Stimulated activated CD8-positive, alpha-beta memory T cell treated with anti-CD3 and anti-CD28 coated beads, Interleukin-12 subunit alpha, Interleukin-12 subunit beta, amount 100 ng/mL, for 24 hours (primary cell): ENCODE results near the gene ASCC2.

Experiments used
- DNase-seq: peaks from one replicate; pipeline ENCODE4 v3.0.0-alpha.2; 2020; ENCODE audit errors: extremely low read depth

Gene ASCC2

DNA sequence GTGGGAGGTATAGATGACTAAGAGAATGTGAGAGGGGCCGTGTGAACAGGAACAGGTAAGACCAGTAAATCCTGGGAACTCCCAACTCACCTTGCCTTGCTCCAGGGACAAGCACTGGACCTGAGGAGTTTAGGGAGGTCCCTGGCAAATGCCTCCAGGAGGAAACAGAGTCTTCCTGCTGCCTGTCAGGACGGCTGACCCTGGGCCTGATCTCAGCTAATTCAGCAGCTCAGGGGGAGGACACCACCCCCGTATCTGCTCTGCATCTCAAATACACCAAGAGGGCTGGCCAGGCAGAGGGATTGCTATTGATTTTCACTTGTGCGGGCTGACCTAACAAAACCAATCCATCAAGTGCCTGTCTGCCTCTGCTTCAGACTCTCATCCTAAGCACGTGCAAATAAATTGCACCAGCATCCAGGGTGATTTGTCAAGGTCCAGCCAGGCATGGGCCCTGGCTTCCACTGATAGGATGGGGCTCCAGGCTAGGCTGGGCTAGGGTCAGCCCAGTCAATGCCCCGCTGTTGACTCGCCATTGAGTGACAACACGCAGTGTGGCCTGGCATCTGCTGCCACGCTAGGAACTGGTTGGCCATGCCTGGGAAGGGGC, 50.6 kb downstream of the ASCC2 start:
- no peak for DNase-seq

DNA sequence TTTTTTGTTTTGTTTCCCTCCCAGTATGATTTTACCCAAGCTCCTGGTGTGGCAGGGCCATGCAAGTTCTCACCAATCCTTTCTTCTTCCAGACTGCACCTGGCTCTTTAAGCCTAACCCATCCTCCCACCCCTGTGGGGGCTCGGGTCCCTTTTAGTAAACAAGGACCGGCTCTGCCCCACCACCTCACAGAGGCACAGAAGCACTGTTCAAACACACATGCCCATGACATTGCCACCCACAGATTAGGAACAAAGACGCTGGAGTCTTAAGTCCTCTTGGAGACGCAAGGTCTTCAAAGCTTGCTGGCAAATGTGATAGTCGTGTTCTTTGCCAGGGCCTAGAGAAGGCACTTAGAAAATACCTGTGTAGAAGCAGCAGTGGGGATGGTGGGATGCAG, 52.0 kb downstream of the ASCC2 start:
- no peak for DNase-seq

DNA sequence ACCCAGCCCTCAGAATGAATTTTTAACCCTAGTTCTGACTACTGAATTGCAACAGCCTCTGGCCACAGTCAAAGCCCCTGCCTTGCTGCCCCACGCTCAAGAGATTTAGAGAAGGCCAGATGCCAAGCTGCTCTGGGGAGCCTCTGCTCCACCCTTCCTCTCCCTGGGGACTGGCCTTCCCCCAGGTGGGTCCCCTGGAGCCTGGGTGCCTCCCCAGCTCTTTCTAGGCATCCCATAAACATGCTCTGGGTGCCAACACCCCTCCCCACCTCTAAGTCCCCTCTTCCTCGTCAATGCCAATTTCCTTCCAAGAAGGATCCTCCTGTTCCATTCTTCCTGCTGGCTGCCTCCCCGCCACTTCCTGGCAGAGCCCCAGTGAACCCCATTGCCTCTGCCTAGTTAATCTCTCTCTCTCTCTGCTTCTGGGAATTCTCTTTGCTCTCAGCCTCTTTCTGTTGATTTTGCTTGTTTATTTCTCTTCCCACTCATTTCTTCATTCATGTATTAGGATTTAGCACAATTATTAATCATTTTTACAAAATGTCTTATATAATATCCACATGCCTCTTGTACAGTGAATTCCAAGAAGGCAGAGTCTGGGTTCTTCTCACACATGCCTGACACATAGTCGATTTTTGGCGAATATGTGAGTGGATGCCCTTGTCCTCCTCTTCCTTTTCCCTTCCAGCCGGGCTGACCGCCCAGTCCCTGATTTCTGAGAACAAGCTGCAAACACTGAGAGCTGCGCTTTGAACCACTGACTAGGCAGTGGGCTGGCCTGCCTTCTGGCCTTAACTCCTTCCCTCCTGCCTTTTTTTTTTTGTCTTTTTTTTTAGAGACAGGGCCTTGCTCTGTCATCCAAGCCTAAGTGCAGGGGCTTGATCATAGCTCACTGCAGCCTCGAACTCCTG, 53.4 kb downstream of the ASCC2 start:
- DNase-seq: no peak

DNA sequence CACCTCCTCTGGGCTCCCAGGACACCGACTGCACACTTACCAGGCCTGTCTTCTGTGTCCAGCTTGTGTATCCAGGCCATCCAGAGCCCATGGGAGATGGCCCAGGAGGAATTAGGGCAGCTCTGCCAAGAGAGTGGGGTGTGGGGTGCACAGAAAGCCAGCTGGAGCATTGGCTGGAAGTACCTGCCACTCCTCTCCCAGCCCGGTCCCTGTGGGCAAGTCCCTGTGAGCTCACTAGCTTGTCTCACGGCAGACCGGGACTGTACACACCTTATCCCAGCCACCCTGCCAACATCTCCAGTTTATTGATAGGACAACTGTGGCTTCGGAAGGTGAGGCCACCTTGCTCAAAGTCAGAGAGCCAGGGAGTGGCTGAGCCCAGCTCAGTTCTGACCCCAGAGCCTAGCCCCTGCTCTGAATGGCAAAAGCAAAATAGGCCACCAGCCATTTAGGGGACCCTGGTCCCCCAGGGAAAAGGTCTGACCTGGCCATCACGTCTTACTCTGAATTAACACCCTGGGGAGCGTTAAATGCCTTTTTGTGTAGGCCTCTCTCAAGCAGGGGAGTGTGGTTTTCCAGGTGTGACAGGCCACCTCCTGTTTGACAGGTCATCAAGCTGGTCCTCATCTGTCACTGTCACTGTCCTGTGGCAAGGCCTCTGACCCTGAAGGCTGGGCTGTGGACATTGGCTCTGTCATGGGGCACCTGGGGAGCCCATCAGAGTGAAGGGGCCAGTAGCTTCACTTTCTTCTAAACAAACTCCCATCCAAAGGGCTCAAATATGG, 55.8 kb downstream of the ASCC2 start:
- DNase-seq: no peak

DNA sequence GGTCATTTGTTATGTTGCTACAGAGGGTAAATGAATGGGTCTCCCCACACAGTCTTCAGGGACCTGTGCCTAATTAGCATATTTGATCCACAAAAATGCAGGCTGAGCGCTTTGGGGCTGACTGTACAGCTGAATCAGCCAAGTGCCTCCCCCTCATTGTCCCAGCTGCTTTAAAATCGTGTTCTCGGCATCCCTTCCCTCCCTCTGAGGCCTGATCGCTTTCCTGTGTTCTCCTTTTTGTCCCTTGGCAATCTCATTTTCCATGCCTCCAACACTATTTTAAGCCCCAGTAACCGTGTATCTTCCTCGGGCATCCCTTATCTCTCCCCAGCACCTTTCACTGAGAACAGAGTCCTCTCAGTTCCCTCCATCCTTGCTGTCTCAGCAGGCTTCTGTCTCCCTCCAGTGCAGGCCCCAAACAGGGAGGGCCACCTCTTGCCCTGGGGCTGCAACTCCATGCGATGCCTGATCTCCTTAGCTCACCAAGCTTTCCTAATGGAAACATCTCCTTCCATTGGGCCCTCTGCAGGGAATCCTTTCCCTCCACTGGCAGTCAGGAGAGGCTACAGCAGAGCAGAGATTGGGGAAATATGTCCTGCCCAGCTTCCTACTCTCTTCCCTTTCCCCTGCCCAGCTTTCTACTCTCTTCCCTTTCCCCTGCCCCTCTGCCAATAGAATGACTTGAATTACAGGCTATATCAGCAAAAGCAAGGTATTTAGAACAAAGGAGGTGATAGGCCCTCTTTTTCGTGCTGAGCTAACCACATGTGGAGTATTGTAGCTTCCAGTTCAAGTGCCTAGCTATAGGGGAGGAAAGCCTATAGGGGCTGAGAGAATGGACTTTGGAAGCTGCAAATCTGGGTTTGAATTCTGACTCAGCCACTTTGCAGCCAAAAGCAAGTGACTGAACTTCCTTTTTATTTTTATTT, 57.1 kb downstream of the ASCC2 start:
- DNase-seq: no peak

DNA sequence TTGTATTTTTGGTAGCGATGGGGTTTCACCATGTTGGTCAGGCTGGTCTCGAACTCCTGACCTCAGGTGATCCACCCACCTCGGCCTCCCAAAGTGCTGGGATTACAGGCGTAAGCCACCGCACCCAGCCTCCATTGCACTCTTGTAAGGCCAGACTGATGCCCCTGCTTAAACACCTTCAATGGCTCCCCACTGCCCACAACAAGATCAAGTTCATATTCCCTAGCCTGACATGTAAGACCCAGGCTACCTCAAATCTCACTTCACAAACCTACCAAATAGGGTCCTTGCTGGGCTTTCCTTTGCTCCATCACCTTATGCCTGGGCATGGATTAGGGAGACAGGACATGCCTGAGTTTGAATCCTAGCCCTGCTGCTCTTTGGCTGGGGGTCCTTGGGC, 57.9 kb downstream of the ASCC2 start:
- no peak for DNase-seq

DNA sequence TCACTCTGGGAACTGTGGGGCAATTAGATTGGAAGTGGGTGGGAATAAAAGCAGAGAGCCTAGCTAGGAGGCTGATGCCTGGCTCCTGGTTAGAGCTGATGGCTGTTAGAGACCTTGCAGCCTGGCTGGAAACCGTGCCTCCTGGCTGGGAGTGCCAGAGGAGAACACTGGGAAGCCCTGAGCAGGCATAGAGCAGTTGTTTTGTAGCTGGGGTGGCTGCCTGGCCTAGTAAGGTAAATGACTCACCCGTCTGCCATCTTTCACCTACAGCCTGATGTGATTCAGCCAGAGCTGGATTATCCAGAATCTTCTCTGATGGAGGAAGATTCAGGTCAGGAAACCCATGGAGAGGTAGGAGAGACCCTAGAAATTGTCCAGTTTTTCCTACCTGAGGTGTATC, 64.8 kb downstream of the ASCC2 start:
- no peak for DNase-seq

DNA sequence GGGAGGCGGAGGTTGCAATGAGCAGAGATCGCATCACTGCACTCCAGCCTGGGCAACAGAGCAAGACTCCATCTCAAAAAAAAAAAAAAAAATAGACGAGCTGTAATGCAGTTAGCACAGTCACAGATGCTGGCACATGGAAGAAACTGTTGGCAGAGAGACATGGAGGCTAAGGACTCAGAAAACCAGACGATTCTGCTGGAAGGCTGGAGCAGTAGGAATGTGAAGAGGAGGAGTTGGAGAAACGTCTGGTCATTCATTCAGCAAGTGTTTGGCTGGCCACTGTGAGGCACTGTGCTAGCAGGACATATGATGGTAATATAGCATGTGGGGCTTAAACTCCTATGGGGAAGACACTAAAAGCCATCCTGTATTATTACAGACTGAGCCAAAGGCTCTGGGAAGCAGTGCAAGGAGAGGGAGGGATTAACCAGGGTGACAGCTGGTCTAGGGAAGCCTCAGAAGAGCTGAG, 65.9 kb downstream of the ASCC2 start:
- DNase-seq: no peak

DNA sequence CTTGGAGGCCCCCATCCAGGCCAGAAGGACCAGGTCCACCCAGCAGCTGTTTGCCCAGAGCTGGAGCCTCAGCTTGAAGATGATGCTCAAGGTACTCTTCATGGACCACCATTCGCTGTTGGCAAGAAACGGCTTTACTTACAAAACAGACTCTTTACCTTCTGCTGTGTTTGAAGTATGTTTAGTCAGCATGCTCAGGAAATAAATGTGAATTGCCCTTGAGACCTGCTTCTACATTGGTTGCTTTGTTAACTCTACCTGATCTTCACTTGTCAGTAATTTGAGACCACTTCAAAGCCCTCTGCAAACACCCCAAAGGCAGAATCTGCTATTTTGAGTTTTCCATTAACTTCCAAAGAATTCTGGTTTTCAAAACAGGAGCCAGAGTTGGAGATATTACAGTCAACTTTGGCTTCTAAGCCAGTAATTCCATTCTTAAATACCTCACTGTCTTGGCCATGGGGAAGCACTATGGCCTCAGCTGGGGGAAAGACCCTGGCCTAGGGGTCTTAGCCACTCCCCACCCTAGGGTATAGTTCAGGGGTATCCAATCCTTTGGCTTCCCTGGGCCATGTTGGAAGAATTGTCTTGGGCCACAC, 68.3 kb downstream of the ASCC2 start:
- DNase-seq: no peak

DNA sequence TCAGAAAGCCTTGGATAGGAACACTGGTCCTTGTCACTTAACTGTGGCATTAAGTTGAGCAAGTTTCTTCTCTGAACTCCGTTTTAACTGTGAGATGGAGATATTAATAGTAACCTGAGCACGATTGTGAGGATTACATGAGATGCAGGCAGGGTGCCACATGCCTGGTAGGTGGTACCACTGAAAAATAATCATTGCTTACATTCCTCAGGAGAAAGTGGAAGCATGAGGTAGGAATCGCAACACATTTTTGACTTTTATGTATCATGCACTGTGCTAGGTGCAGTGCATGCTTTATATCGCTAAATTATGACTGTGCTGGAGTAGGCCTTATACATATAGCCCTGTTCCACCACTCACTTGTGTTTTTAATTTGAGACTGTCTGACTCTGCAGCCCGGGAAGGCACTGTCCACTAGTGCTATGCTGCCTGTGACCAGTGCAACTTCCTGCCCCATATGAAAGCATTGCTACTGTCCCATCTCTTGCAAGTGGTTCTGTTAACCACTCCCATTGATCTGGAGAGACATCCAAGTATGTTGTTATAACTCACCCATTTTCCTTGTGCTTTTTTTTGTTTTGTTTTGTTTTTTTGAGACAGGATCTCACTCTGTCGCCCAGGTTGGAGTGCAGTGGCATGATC, 69.9 kb downstream of the ASCC2 start:
- DNase-seq: no peak

DNA sequence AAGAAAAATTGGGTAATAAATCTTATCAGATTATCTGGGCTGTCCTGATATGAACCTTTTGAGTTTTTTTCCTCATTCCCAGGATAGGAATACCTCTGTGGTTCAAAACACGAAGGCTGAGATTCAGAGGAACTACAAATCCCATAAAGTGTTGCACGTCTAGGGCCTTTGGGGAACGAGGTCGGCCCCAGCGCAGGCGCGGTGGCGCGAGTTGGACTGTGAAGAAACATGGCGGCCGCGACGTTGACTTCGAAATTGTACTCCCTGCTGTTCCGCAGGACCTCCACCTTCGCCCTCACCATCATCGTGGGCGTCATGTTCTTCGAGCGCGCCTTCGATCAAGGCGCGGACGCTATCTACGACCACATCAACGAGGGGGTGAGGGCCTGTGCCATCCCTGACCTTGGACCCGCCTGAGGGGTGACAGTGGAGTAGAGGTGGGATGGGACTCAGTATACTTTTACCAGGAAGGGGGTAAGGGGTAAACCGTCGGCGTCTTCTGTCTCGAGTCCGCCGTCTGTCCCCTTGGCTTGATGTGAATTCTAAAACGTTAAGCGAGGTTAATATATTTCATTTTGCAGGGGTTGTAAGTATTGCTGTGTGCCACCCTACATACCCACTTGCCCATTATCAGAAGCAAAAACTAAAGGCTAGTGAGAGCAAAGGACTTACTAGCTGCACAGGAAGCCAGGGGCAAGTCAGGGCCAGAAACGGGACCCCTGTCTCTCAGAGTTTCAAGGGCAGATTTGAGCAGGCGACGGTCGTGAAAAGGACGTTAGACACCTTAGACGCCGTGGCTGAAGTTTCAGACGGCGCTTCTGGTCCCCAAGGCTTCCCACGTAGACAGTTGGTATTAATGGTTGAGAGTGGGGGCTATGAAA, 70.7 kb downstream of the ASCC2 start, which contains the start of gene UQCR10:
TSS of gene UQCR10 (plus strand) at position 199 of the 881 bp plus-strand sequence. CDS start at position 229, 30 bp downstream.
- DNase-seq: peak; percentile 89

DNA sequence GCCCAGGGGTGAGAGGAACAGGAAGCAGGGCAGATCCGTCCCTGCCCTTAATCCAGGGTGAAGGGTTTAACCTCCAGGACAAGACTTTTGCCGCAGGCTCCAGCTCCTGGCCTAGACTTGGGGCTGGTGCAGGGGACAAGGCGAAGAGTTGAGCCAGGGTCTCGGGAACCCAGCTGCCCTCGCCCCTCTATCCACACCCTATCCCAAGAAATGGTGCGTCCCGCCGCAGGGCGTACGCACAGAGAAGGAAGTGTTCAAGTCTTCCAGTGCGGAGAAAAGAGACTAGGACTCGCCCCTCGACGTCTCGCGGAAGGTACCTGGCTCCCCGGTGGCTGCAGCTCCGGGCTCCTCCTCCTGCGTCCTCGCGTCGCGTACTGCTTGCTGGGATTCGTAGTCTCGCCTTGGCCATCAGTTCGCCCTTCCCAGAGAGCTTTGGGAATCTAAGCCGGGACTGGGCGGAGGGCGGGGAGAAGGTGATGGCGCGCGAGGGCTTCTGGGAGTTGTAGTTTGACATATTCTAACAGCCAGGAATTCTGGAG, 71.4 kb downstream of the ASCC2 start, which contains the start of gene ZMAT5:
TSS of gene ZMAT5 (minus strand) at position 376 of the 539 bp plus-strand sequence. CDS start 18,463 bp downstream, outside the sequence.
- DNase-seq: peak; percentile 79

DNA sequence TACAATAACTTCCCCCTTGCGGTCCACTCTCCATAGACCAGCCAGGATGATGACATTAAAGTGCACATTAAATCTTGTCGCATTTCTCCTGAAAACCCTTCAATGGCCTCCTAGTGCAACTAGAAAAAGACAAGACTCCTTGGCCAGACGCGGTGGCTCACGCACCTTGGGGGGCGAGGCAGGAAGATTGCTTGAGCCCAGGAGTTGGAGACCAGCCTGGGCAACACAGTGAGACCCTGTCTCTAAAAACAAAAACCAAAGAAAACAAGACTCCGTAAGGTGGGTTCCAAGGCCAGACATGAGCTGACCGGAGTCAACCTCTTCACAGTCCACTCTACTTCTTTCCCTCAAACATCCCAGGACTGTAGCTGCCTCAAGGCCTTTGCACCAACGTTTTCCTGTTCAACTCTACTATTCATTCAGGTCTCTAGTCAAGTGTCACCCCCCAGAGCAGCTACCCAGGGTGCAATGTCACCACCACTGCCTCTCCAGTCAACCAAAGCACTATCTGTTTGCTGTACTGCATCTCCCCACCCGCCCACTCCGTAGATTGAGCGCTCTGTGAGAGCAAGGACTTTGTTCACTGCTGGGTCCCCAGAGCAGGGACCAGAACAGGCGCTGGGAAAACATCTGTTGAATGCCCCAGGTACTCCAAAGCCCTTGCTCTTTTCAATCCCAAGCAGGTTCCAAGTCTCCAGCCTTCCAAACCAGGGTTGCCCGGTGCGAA, 72.0 kb downstream of the ASCC2 start:
- DNase-seq: no peak

DNA sequence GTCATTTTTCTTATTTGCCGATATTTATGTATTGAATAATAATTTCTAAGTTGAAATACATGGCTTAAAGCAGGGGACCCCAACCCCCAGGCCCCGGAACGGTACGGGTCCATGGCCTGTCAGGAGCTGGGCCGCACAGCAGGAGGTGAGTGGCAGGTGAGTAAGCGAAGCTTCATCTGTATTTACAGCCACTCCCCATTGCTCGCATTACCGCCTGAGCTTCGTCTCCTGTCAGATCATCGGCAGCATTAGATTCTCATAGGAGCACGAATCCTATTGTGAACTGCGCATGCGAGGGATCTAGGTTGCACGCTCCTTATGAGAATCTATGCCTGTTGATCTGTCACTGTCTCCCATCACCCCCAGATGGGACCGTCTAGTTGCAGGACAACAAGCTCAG, 75.8 kb downstream of the ASCC2 start:
- DNase-seq: no peak

DNA sequence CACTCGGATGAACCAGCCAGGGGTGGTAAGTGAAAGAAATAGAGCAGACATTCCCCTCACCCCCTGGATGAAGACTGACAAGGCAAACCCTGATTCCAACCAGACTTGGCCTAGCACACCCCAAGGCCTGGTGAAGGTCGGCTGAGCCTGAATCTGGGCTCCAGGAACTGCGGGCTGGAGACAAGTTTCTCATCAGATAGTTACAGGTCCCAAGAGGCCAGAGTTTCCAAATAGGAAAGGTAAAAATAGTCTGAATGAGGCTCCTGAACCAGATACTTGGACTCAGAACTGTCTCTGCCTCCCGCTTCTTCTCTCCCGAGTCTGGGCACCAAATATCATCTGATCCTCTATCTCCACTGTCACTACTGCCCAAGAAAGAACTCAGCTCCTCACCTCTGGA, 79.1 kb downstream of the ASCC2 start:
- DNase-seq: no peak

DNA sequence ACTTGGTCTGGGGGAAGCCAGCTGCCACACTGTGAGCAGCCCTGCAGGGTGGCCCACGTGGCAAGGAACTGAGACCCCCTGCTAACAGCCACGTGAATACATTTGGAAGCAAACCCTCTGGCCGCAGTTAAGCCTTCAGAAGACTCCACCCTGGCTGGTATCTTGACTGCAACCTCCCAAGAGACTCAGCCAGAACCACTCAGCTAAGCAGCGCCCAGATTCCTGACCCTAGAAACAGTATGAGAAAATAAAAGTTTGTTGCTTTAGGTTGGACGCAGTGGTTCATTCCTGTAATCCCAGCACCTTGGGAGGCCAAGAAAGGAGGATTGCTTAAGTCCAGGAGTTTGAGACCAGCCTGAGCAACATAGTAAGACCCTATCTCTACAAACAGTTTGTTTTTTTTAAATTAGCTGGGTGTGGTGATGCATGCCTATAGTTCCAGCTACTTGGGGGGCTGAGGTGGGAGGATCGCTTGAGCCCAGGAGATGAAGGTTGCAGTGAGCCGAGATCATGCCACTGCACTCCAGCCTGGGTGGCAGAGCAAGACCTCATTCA, 79.9 kb downstream of the ASCC2 start:
- DNase-seq: no peak

DNA sequence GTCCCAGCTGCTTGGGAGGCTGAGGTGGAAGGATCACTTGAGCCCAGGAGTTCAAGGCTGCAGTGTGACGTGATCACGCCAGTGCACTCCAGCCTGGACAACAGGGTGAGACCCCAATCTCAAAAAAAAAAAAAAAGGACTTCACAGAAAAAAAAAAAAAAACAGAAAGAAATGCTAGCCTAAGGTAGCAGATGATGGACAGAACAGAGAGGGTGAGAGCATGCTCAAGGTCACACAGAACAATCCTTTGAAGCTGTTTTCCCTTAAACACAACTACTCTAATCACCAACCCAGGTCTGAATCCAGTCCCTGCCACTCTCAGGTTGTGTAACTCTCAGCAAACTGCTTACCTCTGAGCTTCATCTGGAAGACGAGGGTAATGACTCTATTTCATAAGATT, 81.0 kb downstream of the ASCC2 start:
- no peak for DNase-seq

DNA sequence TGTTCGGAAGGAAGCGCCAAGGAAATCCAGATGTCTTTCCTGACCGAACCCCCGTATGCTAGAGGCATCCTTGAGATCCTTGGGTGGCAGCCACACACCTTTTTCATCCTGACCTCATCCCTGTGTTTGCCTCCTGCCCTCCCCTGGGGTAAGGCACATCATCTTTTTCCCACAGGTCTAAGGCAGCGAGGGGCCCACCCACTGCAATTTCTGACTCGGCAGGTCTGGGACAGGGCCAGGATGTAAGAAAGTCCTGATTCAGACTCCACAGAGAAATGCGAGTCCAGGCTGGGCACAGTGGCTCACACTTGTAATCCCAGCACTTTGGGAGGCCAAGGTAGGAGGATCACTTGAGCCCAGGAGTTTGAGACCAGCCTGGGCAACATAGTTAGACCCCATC, 81.7 kb downstream of the ASCC2 start:
- DNase-seq: no peak
